ENCODE results near the gene APOBEC4. TPM values are rescaled to one million over a fixed set of nuclear protein-coding genes. Genes with fewer than 3 reads are reported as not detected.
A peak's percentile ranks its signal among the peaks of the same experiment; 100 is the strongest.

Gene APOBEC4
- total and polyA plus RNA-seq, 9 of the 15 experiments (the other 6 are each of a cell fraction or from before 2014, with no cell fraction given) = not detected

DNA sequence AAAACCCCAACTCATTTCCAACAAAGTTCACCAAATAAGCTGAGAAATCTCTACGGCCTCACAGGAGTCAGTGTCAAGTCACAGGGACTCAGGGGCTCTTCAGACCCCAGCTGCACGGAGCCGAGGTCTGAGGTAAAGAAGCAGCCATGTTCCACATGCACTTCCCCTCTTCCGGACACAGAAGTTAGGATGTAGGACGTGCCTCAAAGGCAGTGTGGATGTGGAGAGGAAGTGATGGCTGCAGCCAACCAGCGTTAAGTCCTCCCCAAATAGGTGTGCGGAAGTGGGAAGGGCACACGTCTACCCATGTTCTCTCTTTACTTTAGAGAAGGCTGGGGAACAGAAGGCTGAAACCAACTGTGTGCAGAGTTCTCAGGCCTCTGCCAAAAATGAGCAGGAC lies 48.3 kb downstream of the APOBEC4 start:
- Histone ChIP-seq H3K4me1 (replicated peaks in 1 of 2; ENCODE audit: control insufficient read depth in 2 of 2, insufficient read depth in 2 of 2, low read length in 2 of 2) (peaks cover 0 to 7% of the 10 kb centered on the region in 2 experiments; a peak in 2 of 5 replicates), H3K27me3 (ENCODE audit: control insufficient read depth in 2 of 2, insufficient read depth in 2 of 2, low read length in 2 of 2) (peaks cover 14 to 27% of the 10 kb centered on the region in 2 experiments; a peak in 4 of 5 replicates), H3K9ac (ENCODE audit: insufficient read depth in 1 of 2, low read depth in 2 of 2, low read length in 2 of 2) (no peak overlapping the region), H3K36me3 (ENCODE audit: control insufficient read depth, insufficient read depth, low read length) (no peaks in the 10 kb centered on the region), H4K20me1 (replicated peaks; ENCODE audit: control insufficient read depth, insufficient read depth, low read length) (no peaks in the 10 kb centered on the region), H3K27ac (ENCODE audit: extremely low read depth, low read depth, low read length) (no peak overlapping the region), H2AFZ (ENCODE audit: low read depth, low read length) (peak overlapping the region; percentile 64), H3K79me2 (ENCODE audit: control insufficient read depth, insufficient read depth, low read length) (no peaks in the 10 kb centered on the region), H3K4me2 (ENCODE audit: insufficient read depth, low read length) (no peak overlapping the region), H3K4me3 (no peak overlapping the region), H3K9me1 (ENCODE audit: control insufficient read depth, insufficient read depth, low read length) (no peaks in the 10 kb centered on the region), H3K9me3 (replicated peaks; ENCODE audit: control insufficient read depth, insufficient read depth, low read depth, low read length) (no peaks in the 10 kb centered on the region)
- FAIRE-seq (no peak), ATAC-seq (no peak), DNase-seq (ENCODE audit: extremely low read depth in 1 of 4, low spot score in 3 of 4) (no peak)
- no TSS peak for BruUV-seq (replicated peaks)
- CTCF ChIA-PET (ENCODE audit: low intra/inter-chr PET ratio) = no interaction called here
- TF ChIP-seq, protein P1, sequence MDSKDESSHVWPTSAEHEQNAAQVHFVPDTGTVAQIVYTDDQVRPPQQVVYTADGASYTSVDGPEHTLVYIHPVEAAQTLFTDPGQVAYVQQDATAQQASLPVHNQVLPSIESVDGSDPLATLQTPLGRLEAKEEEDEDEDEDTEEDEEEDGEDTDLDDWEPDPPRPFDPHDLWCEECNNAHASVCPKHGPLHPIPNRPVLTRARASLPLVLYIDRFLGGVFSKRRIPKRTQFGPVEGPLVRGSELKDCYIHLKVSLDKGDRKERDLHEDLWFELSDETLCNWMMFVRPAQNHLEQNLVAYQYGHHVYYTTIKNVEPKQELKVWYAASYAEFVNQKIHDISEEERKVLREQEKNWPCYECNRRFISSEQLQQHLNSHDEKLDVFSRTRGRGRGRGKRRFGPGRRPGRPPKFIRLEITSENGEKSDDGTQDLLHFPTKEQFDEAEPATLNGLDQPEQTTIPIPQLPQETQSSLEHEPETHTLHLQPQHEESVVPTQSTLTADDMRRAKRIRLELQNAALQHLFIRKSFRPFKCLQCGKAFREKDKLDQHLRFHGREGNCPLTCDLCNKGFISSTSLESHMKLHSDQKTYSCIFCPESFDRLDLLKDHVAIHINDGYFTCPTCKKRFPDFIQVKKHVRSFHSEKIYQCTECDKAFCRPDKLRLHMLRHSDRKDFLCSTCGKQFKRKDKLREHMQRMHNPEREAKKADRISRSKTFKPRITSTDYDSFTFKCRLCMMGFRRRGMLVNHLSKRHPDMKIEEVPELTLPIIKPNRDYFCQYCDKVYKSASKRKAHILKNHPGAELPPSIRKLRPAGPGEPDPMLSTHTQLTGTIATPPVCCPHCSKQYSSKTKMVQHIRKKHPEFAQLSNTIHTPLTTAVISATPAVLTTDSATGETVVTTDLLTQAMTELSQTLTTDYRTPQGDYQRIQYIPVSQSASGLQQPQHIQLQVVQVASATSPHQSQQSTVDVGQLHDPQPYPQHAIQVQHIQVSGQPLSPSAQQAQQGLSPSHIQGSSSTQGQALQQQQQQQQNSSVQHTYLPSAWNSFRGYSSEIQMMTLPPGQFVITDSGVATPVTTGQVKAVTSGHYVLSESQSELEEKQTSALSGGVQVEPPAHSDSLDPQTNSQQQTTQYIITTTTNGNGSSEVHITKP (IDR thresholded peaks at IDR 0.05; ENCODE audit: partially characterized antibody) = no peak
- TF ChIP-seq, protein P2, sequence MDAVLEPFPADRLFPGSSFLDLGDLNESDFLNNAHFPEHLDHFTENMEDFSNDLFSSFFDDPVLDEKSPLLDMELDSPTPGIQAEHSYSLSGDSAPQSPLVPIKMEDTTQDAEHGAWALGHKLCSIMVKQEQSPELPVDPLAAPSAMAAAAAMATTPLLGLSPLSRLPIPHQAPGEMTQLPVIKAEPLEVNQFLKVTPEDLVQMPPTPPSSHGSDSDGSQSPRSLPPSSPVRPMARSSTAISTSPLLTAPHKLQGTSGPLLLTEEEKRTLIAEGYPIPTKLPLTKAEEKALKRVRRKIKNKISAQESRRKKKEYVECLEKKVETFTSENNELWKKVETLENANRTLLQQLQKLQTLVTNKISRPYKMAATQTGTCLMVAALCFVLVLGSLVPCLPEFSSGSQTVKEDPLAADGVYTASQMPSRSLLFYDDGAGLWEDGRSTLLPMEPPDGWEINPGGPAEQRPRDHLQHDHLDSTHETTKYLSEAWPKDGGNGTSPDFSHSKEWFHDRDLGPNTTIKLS (IDR thresholded peaks at IDR 0.05; ENCODE audit: borderline replicate concordance, low read depth) = no peak
- no peak for TF ChIP-seq GTF2F1 (IDR thresholded peaks at IDR 0.05; ENCODE audit: low read depth, low read length)
- peak; percentile 75; the same call in 1 of the 2 replicates for TF ChIP-seq SPI1 (IDR thresholded peaks at IDR 0.05; ENCODE audit: borderline replicate concordance, low read depth, low read length)
- POLR2A ChIA-PET = interaction anchor here (1.0 kb wide), 1 partner anchor 334 kb away, joined by 3 read pairs; no protein-coding TSS in a partner anchor
- in situ Hi-C loops (cut with MboI) (loop anchor here (25.0 kb wide), 1 partner anchor 643 kb away; the partner anchor contains the start of gene SHCBP1L), intact Hi-C loops (cut with micrococcal nuclease) (loop anchor here (5.0 kb wide), 1 partner anchor 133 kb away; the partner anchor contains the start of gene SMG7)
- WGBS (ENCODE audit: insufficient coverage, low coverage, missing lambda C conversion rate) = 26% methylated on average over 8 of the region's 8 CpGs
